ENCODE measurements around the gene EPS8L2.

Gene EPS8L2

DNA sequence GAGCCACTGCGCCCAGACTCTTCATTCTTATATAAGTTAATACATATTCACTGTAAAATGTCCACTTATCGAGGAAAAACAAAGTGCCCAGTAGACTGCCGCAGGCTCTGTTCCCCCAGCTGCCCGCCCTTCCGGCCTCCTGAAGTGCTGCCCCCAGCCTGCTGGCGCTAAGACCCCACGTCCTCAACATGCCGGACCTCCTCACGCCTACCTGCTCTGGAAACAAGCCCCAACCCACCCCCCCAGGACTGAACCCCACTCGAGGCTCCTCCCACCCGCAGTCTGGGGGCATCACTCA lies 70.2 kb downstream of the EPS8L2 start:
- peak overlapping the region; percentile 97 for H3K4me2 ChIP-seq (ENCODE audit: low read length)
- H3K27me3 ChIP-seq (ENCODE audit: low read depth, low read length), result no peaks in the 10 kb centered on the region
- peaks cover 71% of the 10 kb centered on the region for H3K79me2 ChIP-seq (ENCODE audit: low read length)
- no peak overlapping the region for H2AFZ ChIP-seq (ENCODE audit: low read depth, low read length)
- peak overlapping the region; percentile 47 for H3K27ac ChIP-seq (ENCODE audit: low read length)
- peak overlapping the region; percentile 83 for H3K9ac ChIP-seq (ENCODE audit: low read length)
- H3K9me3 ChIP-seq (ENCODE audit: insufficient read depth, low read length), result no peaks in the 10 kb centered on the region
- peak overlapping the region; percentile 98 for H3K4me3 ChIP-seq (ENCODE audit: low read length)
- H3K4me1 ChIP-seq (ENCODE audit: low read length), result peaks cover 13% of the 10 kb centered on the region
- peaks cover 18% of the 10 kb centered on the region for H3K36me3 ChIP-seq (replicated peaks; ENCODE audit: low read depth, low read length)
- H4K20me1 ChIP-seq (ENCODE audit: insufficient read depth, low read length), result peaks cover 31% of the 10 kb centered on the region
- no peak for TF ChIP-seq EZH2phosphoT487 (IDR thresholded peaks at IDR 0.05; ENCODE audit: low read depth)
- TF ChIP-seq, protein P1, sequence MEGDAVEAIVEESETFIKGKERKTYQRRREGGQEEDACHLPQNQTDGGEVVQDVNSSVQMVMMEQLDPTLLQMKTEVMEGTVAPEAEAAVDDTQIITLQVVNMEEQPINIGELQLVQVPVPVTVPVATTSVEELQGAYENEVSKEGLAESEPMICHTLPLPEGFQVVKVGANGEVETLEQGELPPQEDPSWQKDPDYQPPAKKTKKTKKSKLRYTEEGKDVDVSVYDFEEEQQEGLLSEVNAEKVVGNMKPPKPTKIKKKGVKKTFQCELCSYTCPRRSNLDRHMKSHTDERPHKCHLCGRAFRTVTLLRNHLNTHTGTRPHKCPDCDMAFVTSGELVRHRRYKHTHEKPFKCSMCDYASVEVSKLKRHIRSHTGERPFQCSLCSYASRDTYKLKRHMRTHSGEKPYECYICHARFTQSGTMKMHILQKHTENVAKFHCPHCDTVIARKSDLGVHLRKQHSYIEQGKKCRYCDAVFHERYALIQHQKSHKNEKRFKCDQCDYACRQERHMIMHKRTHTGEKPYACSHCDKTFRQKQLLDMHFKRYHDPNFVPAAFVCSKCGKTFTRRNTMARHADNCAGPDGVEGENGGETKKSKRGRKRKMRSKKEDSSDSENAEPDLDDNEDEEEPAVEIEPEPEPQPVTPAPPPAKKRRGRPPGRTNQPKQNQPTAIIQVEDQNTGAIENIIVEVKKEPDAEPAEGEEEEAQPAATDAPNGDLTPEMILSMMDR (IDR thresholded peaks at IDR 0.05; ENCODE audit: low read depth, low read length), result no peak

DNA sequence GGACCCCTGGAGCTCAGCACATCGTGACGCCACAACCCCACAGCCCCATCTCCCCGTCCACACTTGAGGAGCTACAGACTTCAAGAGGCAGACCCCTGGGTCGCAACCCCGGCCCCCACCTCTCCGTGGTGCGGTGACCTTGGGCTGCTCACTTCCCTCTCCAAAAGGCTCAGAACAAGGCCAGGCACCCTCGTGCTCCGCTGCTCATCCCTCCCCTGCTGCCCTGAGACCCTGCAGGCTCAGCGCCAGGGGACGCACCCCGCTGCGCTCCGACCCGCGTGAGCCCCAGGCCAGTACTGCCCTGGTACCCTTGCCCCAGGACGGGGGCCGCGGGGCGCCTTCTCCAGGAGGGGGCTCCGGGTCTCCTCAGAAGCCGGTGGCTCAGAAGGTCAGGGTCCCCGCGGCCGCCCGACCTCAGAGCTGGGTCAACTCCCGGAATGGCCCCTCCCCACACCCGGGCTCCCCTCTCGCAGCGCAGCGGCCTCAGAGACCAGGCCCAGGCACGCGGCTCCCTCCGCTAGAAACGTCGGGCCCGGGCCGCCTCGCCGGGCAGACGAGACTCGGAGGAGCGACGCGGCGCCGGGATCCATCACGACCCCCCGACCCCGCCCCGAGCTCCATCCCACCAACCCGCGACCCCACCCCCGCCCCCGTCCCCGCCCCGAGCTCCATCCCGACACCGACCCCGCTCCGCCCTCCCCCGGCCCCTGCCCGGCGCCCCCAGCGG lies 70.7 kb downstream of the EPS8L2 start:
- Histone ChIP-seq H3K4me1 (ENCODE audit: low read length) (peaks cover 13% of the 10 kb centered on the region), H3K27ac (ENCODE audit: low read length) (peak overlapping the region; percentile 47), H3K79me2 (ENCODE audit: low read length) (peaks cover 66% of the 10 kb centered on the region), H3K9me3 (ENCODE audit: insufficient read depth, low read length) (no peaks in the 10 kb centered on the region), H3K36me3 (replicated peaks; ENCODE audit: low read depth, low read length) (peaks cover 13% of the 10 kb centered on the region), H3K9ac (ENCODE audit: low read length) (peak overlapping the region; percentile 83), H3K4me3 (ENCODE audit: low read length) (peak overlapping the region; percentile 98), H3K4me2 (ENCODE audit: low read length) (peak overlapping the region; percentile 97), H3K27me3 (ENCODE audit: low read depth, low read length) (no peaks in the 10 kb centered on the region), H2AFZ (ENCODE audit: low read depth, low read length) (no peak overlapping the region), H4K20me1 (ENCODE audit: insufficient read depth, low read length) (peaks cover 31% of the 10 kb centered on the region)
- TF ChIP-seq, protein P1 (IDR thresholded peaks at IDR 0.05; ENCODE audit: low read depth, low read length), result no peak
- no peak for TF ChIP-seq EZH2phosphoT487 (IDR thresholded peaks at IDR 0.05; ENCODE audit: low read depth)

All from OCI-LY3 (cell line).